Cardiac fibroblast (primary cell): ENCODE results near the gene SPEM1.

Experiments used
- DNase-seq, 2 donors: peaks; one replicate each; pipeline versions ENCODE4 v3.0.0 to v3.0.0-alpha.2; 2010; ENCODE audit warnings: low read depth in 2 of 2
- H3K4me3 ChIP-seq, 2 donors: replicated peaks in 1 of 2; 1 replicate in 1 of 2; 2 replicates in 1 of 2; pipeline ENCODE4 v1.5.1; 2011; ENCODE audit warnings: low read depth in 2 of 2, low read length in 2 of 2, mild to moderate bottlenecking in 2 of 2, moderate library complexity in 1 of 2
- TF ChIP-seq, protein P1 (sequence below): IDR thresholded peaks from one replicate; pipeline ENCODE4 v1.5.1; 2011; ENCODE audit warnings: low read depth, mild to moderate bottlenecking, low read length, inconsistent platforms

Gene SPEM1

DNA sequence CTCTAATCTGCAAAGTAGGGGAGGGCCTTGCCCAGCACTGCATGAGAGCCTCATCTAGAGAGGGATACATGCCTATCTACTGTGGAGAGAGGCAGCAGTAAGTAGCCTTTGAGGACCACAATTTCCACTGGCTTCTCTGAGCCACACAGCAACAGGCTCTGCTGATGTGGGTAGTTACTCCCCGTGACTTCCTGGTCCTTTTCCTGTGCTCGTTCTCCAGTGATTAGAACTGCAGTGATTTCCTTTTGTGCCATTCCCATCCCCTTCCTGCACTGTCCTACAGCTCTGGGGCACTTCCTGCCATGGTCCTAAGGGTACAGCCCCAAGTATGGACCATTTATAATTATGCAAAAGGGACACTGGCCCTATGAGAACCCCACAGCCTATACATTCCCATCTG lies 28.8 kb upstream of the SPEM1 start:
- no peak for DNase-seq
- no peak overlapping the region for H3K4me3 ChIP-seq
- TF ChIP-seq, protein P1, sequence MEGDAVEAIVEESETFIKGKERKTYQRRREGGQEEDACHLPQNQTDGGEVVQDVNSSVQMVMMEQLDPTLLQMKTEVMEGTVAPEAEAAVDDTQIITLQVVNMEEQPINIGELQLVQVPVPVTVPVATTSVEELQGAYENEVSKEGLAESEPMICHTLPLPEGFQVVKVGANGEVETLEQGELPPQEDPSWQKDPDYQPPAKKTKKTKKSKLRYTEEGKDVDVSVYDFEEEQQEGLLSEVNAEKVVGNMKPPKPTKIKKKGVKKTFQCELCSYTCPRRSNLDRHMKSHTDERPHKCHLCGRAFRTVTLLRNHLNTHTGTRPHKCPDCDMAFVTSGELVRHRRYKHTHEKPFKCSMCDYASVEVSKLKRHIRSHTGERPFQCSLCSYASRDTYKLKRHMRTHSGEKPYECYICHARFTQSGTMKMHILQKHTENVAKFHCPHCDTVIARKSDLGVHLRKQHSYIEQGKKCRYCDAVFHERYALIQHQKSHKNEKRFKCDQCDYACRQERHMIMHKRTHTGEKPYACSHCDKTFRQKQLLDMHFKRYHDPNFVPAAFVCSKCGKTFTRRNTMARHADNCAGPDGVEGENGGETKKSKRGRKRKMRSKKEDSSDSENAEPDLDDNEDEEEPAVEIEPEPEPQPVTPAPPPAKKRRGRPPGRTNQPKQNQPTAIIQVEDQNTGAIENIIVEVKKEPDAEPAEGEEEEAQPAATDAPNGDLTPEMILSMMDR, result no peak

DNA sequence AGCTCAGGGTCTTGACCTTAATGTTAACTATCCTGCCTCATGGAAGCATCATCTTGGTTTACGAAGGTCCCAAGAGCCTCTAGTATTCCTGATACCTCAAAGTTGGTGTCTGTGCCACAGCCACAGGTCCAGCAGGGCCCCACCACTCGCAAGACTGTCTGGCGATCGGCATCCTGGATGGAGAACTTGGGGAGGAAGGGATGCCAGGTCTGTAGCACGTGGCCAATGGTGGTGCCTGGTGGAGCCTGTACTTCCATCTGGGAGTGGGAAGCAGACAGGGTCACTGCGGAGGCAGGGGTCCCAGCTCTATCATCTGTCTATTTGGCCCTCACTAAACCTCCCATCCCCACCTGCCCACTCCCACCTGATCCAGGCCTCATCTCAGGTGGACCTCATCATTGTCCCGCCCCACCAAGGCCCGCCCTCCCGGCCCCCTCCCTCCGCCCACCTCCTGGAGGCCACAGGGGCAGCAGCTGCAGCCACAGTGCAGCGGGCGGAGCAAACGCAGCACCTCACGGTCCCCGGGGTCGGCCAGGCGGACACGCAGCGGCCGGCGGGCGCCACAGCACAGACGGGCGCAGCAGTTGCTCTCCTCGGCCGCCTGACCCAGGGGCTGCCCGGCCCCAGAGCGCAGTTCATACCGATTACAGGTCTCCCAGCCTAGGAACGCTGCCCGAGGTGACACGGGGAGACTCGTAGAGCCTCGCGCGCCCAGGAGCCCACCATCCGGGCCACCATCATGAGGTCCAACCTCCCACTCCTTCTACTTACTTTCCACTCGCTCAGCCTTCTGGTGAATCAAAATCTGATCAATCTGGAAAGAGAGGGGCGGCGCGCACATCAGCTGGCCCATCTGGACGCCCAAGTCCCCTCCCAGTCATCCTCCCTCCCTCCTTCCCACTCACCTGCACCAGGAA lies 27.2 kb upstream of the SPEM1 start:
- TF ChIP-seq, protein P1, result no peak
- H3K4me3 ChIP-seq, result peak overlapping the region; percentile 91 to 94
- no peak for DNase-seq

DNA sequence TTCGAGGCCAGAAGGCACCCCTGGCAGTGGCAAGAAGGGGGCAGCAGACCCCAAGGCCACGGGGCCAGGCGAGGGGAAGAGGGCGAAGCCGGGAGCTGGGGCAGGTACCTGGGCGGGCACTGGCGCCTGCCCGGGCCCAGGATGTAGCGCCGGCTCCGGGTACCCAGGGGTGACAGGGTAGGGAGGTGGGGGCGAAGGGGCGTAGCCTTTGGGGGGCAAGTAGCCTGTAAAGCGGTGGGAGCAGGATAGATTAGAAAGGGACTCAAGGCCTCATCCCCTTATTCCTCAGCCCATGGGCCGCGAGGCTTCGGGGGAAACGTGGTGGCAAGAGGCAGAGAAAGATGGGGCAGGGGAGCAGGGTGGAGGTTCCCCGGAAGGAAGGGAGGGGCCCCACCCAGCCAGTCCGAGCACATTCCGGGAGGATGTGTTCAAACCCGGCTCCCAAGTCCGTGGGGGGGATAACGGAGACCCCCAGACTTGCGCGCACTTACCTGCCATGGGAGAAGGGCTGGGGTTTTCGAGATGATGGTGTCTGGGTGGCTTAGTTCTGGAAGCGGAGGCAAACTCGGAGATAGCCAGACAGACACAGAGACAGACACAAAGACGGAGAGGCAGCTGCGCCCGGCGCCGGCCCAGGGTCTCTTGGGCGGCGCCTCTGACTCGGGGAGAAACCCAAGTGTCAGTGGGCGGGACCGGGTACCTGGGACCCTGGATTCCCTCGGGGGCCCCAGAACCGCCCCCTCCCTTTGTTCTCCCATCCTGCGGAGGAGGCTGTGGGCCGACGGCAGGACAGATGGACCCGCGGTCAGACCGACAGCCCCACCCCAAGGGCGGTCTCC lies 26.3 kb upstream of the SPEM1 start:
- no peak for DNase-seq
- H3K4me3 ChIP-seq, result peak overlapping the region; percentile 91 to 94
- TF ChIP-seq, protein P1, result peak; percentile 18

DNA sequence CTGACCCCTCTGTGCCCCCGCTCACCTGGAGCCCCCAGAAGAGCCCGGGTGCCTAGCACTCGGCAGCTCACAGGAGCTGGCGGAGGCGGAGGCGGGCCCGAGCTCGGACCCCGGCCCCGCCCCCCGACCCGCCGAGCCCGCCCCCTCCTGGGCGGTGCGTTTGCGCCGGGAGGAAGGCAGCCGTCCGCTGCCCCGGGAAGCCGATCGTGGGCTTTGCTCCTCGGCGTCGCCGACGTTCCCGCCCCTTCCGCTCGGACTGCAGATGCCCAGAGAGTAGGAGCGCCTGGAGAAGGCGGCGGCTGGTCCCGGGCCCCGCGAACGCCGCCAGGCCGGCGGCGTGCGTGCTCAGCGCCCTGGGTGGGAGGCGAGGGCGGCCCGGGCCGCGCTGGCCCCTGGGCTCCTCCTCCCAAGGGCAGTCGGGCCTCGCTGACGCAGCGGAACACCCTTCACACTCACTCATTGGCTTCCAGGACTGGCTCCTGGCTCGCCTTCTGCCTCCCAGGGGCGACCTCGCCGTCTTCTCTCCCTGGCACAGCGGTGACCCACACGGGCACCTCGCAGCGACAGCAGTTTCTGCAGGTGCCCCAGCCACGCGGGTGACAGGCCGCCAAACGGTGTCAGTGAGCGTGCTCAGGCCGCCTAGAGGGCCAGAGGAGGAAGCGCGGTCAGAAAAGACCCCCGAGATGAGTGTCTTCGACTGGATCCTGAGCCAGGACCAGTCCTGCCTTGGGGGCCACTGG lies 25.5 kb upstream of the SPEM1 start, which contains the start of gene PLSCR3:
Gene PLSCR3 (minus strand): TSS at position 74 of the 740 bp plus-strand sequence. CDS start 415 bp downstream, outside the sequence.
- H3K4me3 ChIP-seq, result peak within 1 kb of the TSS; percentile 91 to 94
- TF ChIP-seq, protein P1, result peak; percentile 51
- DNase-seq, result peak; percentile 82 to 92

DNA sequence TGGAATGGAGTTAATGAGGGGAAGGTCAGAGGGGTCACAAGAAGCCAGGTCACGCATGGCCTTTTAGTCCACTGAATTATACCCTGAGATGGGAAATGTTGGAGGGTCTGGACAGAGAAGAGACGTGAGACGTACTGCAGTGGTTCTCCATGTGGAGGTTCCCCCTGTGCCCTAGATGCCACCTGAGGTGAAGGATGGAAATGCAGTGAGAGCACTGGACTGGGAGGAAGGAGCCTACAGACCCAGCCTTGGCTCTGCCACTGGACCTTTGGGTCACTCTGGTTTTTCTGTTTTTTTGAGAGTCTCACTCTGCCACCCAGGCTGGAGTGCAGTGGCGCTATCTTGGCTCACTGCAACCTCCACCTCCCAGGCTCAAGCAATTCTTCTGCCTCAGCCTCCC lies 24.0 kb upstream of the SPEM1 start:
- TF ChIP-seq, protein P1, result no peak
- no peak overlapping the region for H3K4me3 ChIP-seq

DNA sequence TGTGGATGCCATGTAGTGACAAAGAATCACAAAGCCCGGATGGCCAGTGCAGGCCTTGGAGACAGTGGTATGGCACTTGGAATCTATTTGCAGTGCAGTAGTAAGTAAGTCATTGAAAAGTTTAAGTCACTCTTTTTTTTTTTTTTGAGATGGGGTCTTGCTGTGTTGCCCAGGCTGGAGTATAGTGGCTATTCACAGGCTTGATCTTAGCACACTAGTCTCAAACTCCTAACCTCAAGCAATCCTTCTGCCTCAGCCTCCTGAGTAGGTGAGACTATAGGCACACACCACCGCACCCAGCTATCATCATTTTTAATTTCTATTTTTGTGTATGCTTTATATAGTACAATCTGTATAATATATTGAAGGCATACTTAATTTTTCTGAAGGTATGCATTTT lies 21.5 kb upstream of the SPEM1 start:
- DNase-seq, result no peak
- no peak overlapping the region for H3K4me3 ChIP-seq
- TF ChIP-seq, protein P1, result no peak

More for the DNA sequence above, 24.0 kb upstream of the SPEM1 start:
- DNase-seq, result no peak
